ENCODE data around the gene COL12A1.

COL12A1 gene

DNA sequence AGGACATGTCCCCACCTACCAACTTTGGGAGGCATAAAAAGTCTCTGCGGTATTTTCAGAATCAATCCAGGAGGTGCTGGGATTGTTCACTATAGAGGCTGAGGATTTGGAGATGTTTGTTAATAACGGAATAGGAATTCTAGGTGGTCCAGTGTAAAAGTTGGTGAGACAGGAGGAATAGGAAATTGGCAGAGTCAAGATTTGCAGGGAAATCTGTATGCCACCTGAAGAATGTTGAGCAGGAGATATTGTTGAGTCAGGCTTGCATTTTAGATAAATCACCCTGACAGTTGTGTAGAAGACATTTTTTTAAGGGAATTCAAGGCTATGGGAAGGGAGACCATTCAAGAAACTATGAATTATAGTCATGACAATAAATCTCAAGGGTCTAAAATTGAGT, 124.8 kb downstream of the COL12A1 start:
- H2AK5ac ChIP-seq (ENCODE audit: low read length, severe bottlenecking): no peak overlapping the region
- H2BK120ac ChIP-seq (ENCODE audit: low read depth, low read length): no peak overlapping the region
- H3K4ac ChIP-seq (ENCODE audit: low read depth in 1 of 2, low read length in 2 of 2): no peak overlapping the region
- no peak overlapping the region for H3K27ac ChIP-seq (ENCODE audit: low read length, poor library complexity, severe bottlenecking)
- H3K79me1 ChIP-seq (replicated peaks; ENCODE audit: low read length, poor library complexity, severe bottlenecking): no peaks in the 10 kb centered on the region
- H3K4me2 ChIP-seq (ENCODE audit: low read length, poor library complexity, severe bottlenecking): no peak overlapping the region
- no peak overlapping the region for H2BK12ac ChIP-seq (ENCODE audit: low read length in 2 of 2)
- H3K14ac ChIP-seq (ENCODE audit: low read length in 2 of 2): no peak overlapping the region
- no peaks in the 10 kb centered on the region for H3K27me3 ChIP-seq (ENCODE audit: control insufficient read depth in 1 of 2, insufficient read depth in 1 of 2, low read length in 2 of 2)
- WGBS: 97% methylated on average over 2 of the region's 2 CpGs
- H3K18ac ChIP-seq (ENCODE audit: low read depth in 1 of 2, low read length in 2 of 2): no peak overlapping the region
- no peaks in the 10 kb centered on the region for H3K9me3 ChIP-seq (ENCODE audit: control insufficient read depth, low read length)
- no peak overlapping the region for H2BK15ac ChIP-seq (ENCODE audit: low read depth, poor library complexity, severe bottlenecking)
- no peak overlapping the region for H4K91ac ChIP-seq (ENCODE audit: low read length)
- H3K4me1 ChIP-seq (ENCODE audit: control insufficient read depth, insufficient read depth, low read depth, low read length): peaks cover 2% of the 10 kb centered on the region
- no peak overlapping the region for H2BK5ac ChIP-seq (ENCODE audit: low read depth, low read length, poor library complexity, severe bottlenecking)
- no peak overlapping the region for H3K4me3 ChIP-seq (ENCODE audit: insufficient read depth in 1 of 2, low read depth in 1 of 2, low read length in 2 of 2)
- H3K23ac ChIP-seq (ENCODE audit: low read length in 2 of 2): no peak overlapping the region
- no peak for DNase-seq
- peaks cover 7 to 28% of the 10 kb centered on the region in 2 experiments for H3K36me3 ChIP-seq (ENCODE audit: control insufficient read depth in 1 of 2, insufficient read depth in 2 of 2, low read depth in 1 of 2, low read length in 2 of 2)
- H4K8ac ChIP-seq (ENCODE audit: low read length): no peak overlapping the region
- H3K9ac ChIP-seq (ENCODE audit: low read length): no peak overlapping the region
- no peak overlapping the region for H2AFZ ChIP-seq (ENCODE audit: low read depth, low read length)

DNA sequence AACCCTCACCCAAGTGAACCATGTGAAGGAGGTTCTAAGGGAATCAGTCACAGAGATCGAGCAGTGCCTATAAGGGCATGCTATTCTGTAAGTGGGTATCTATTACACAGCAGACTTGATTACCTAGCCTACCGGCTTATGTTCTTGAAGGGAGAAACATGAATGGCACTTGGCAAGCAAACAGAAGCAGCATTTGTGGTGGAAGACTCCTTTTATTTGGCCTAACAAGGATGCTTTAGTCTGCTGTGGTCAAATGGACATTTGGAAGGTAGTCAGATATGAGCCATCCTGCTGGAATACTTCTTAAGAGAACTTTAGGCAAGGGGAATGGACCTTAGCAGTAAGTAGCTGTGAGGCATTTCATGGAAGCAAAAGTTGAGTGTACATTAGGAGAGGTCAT, 126.3 kb downstream of the COL12A1 start:
- Histone ChIP-seq H3K23ac (ENCODE audit: low read length in 2 of 2) (no peak overlapping the region), H3K79me1 (replicated peaks; ENCODE audit: low read length, poor library complexity, severe bottlenecking) (no peaks in the 10 kb centered on the region), H3K27ac (ENCODE audit: low read length, poor library complexity, severe bottlenecking) (no peak overlapping the region), H3K9ac (ENCODE audit: low read length) (no peak overlapping the region), H3K4me3 (ENCODE audit: insufficient read depth in 1 of 2, low read depth in 1 of 2, low read length in 2 of 2) (no peak overlapping the region), H2BK5ac (ENCODE audit: low read depth, low read length, poor library complexity, severe bottlenecking) (no peak overlapping the region), H2BK12ac (ENCODE audit: low read length in 2 of 2) (no peak overlapping the region), H3K9me3 (ENCODE audit: control insufficient read depth, low read length) (no peaks in the 10 kb centered on the region), H3K27me3 (ENCODE audit: control insufficient read depth in 1 of 2, insufficient read depth in 1 of 2, low read length in 2 of 2) (no peaks in the 10 kb centered on the region), H3K4me2 (ENCODE audit: low read length, poor library complexity, severe bottlenecking) (no peak overlapping the region), H3K14ac (ENCODE audit: low read length in 2 of 2) (no peak overlapping the region), H2AK5ac (ENCODE audit: low read length, severe bottlenecking) (no peak overlapping the region), H4K8ac (ENCODE audit: low read length) (no peak overlapping the region), H3K36me3 (ENCODE audit: control insufficient read depth in 1 of 2, insufficient read depth in 2 of 2, low read depth in 1 of 2, low read length in 2 of 2) (peaks cover 0 to 13% of the 10 kb centered on the region in 2 experiments), H4K91ac (ENCODE audit: low read length) (no peak overlapping the region), H2AFZ (ENCODE audit: low read depth, low read length) (no peak overlapping the region), H2BK15ac (ENCODE audit: low read depth, poor library complexity, severe bottlenecking) (no peak overlapping the region), H3K4ac (ENCODE audit: low read depth in 1 of 2, low read length in 2 of 2) (no peak overlapping the region), H3K18ac (ENCODE audit: low read depth in 1 of 2, low read length in 2 of 2) (no peak overlapping the region), H3K4me1 (ENCODE audit: control insufficient read depth, insufficient read depth, low read depth, low read length) (no peaks in the 10 kb centered on the region), H2BK120ac (ENCODE audit: low read depth, low read length) (no peak overlapping the region)
- DNase-seq: no peak
- 96% methylated on average over 2 of the region's 2 CpGs for WGBS

DNA sequence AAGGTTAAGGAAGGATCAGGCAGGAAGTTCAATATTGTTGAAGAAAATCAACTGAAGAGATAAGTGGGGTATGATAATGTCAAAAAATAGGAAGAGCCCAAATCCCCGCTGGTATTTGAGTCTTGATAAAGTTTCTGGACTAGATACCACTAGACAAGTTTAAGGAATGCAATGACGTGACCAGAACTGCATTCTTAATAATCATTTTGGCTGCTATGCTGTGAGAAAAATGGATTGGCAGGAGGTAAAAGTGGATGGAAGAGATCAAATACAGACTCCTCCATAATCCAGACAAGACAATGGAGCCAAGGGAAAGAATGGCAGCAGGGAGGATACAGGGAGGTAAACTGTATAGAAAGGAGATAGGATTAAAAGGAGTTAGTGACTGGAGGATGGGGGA, 128.2 kb downstream of the COL12A1 start:
- no peaks in the 10 kb centered on the region for H3K27me3 ChIP-seq (ENCODE audit: control insufficient read depth in 1 of 2, insufficient read depth in 1 of 2, low read length in 2 of 2)
- no peak overlapping the region for H2BK15ac ChIP-seq (ENCODE audit: low read depth, poor library complexity, severe bottlenecking)
- H3K9ac ChIP-seq (ENCODE audit: low read length): no peak overlapping the region
- H3K23ac ChIP-seq (ENCODE audit: low read length in 2 of 2): no peak overlapping the region
- H2AK5ac ChIP-seq (ENCODE audit: low read length, severe bottlenecking): no peak overlapping the region
- H4K91ac ChIP-seq (ENCODE audit: low read length): no peak overlapping the region
- H2BK120ac ChIP-seq (ENCODE audit: low read depth, low read length): no peak overlapping the region
- no peak overlapping the region for H3K27ac ChIP-seq (ENCODE audit: low read length, poor library complexity, severe bottlenecking)
- H3K18ac ChIP-seq (ENCODE audit: low read depth in 1 of 2, low read length in 2 of 2): no peak overlapping the region
- H3K14ac ChIP-seq (ENCODE audit: low read length in 2 of 2): no peak overlapping the region
- H3K4ac ChIP-seq (ENCODE audit: low read depth in 1 of 2, low read length in 2 of 2): no peak overlapping the region
- H2BK5ac ChIP-seq (ENCODE audit: low read depth, low read length, poor library complexity, severe bottlenecking): no peak overlapping the region
- no peak overlapping the region for H3K4me2 ChIP-seq (ENCODE audit: low read length, poor library complexity, severe bottlenecking)
- 98% methylated on average over 2 of the region's 2 CpGs for WGBS
- H3K79me1 ChIP-seq (replicated peaks; ENCODE audit: low read length, poor library complexity, severe bottlenecking): no peaks in the 10 kb centered on the region
- no peak overlapping the region for H2AFZ ChIP-seq (ENCODE audit: low read depth, low read length)
- H3K4me3 ChIP-seq (ENCODE audit: insufficient read depth in 1 of 2, low read depth in 1 of 2, low read length in 2 of 2): no peak overlapping the region
- H2BK12ac ChIP-seq (ENCODE audit: low read length in 2 of 2): no peak overlapping the region
- DNase-seq: no peak
- no peaks in the 10 kb centered on the region for H3K9me3 ChIP-seq (ENCODE audit: control insufficient read depth, low read length)
- no peaks in the 10 kb centered on the region for H3K4me1 ChIP-seq (ENCODE audit: control insufficient read depth, insufficient read depth, low read depth, low read length)
- no peak overlapping the region for H4K8ac ChIP-seq (ENCODE audit: low read length)
- no peaks in the 10 kb centered on the region for H3K36me3 ChIP-seq (ENCODE audit: control insufficient read depth in 1 of 2, insufficient read depth in 2 of 2, low read depth in 1 of 2, low read length in 2 of 2)

DNA sequence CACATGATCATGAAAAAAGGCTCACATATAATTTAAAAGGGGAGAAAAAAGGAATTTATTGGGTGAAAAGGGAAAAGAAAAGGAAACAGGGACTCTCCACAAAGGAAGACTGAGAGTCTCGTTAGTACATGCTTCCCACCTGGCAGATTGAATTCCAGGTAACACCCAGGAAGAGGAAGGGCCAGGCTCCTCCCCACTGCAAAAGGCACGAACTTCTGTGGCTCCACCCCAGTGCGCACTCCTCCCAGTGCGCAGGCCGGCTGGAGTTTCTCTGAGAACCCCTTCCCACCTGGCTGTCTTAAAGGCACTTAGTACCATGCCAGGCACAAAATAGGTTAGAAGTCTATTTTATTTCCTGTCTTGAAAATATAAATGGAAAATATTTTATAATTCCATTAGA, 129.8 kb downstream of the COL12A1 start:
- 86% methylated on average over 4 of the region's 5 CpGs for WGBS

More for the DNA sequence above, 129.8 kb downstream of the COL12A1 start:
- H2BK12ac ChIP-seq (ENCODE audit: low read length in 2 of 2): no peak overlapping the region
- no peak overlapping the region for H4K8ac ChIP-seq (ENCODE audit: low read length)
- no peak overlapping the region for H4K91ac ChIP-seq (ENCODE audit: low read length)
- H3K9me3 ChIP-seq (ENCODE audit: control insufficient read depth, low read length): no peaks in the 10 kb centered on the region
- H3K36me3 ChIP-seq (ENCODE audit: control insufficient read depth in 1 of 2, insufficient read depth in 2 of 2, low read depth in 1 of 2, low read length in 2 of 2): no peaks in the 10 kb centered on the region
- no peak overlapping the region for H3K14ac ChIP-seq (ENCODE audit: low read length in 2 of 2)
- no peak overlapping the region for H2BK15ac ChIP-seq (ENCODE audit: low read depth, poor library complexity, severe bottlenecking)
- no peak overlapping the region for H2AFZ ChIP-seq (ENCODE audit: low read depth, low read length)
- H3K4me1 ChIP-seq (ENCODE audit: control insufficient read depth, insufficient read depth, low read depth, low read length): no peaks in the 10 kb centered on the region
- no peaks in the 10 kb centered on the region for H3K79me1 ChIP-seq (replicated peaks; ENCODE audit: low read length, poor library complexity, severe bottlenecking)
- no peak for DNase-seq
- no peak overlapping the region for H3K4ac ChIP-seq (ENCODE audit: low read depth in 1 of 2, low read length in 2 of 2)
- H3K9ac ChIP-seq (ENCODE audit: low read length): no peak overlapping the region
- no peaks in the 10 kb centered on the region for H3K27me3 ChIP-seq (ENCODE audit: control insufficient read depth in 1 of 2, insufficient read depth in 1 of 2, low read length in 2 of 2)
- no peak overlapping the region for H3K18ac ChIP-seq (ENCODE audit: low read depth in 1 of 2, low read length in 2 of 2)
- no peak overlapping the region for H3K23ac ChIP-seq (ENCODE audit: low read length in 2 of 2)
- H2BK120ac ChIP-seq (ENCODE audit: low read depth, low read length): no peak overlapping the region
- no peak overlapping the region for H2BK5ac ChIP-seq (ENCODE audit: low read depth, low read length, poor library complexity, severe bottlenecking)
- no peak overlapping the region for H2AK5ac ChIP-seq (ENCODE audit: low read length, severe bottlenecking)
- no peak overlapping the region for H3K4me2 ChIP-seq (ENCODE audit: low read length, poor library complexity, severe bottlenecking)
- no peak overlapping the region for H3K27ac ChIP-seq (ENCODE audit: low read length, poor library complexity, severe bottlenecking)
- H3K4me3 ChIP-seq (ENCODE audit: insufficient read depth in 1 of 2, low read depth in 1 of 2, low read length in 2 of 2): no peak overlapping the region

Measured in mesenchymal stem cell (in vitro differentiated cells and primary cell).